ENCODE measurements around the gene ENTPD8. TPM values are rescaled to one million over a fixed set of nuclear protein-coding genes. Genes with fewer than 3 reads are reported as not detected.

ENTPD8 gene
- total RNA-seq, 1 donor from 2014 or later, result 0.34 TPM

GRCh38 chr9:137447722-137448601 is 6.8 kb upstream of the ENTPD8 start:
- DNase-seq, result no peak

GRCh38 chr9:137446851-137447471 is 5.8 kb upstream of the ENTPD8 start:
- DNase-seq, result no peak

GRCh38 chr9:137445930-137446431 is 4.8 kb upstream of the ENTPD8 start:
- no peak for DNase-seq

GRCh38 chr9:137445275-137445807 is 4.2 kb upstream of the ENTPD8 start:
- DNase-seq, result peak; percentile 87

GRCh38 chr9:137444106-137444790 is 3.1 kb upstream of the ENTPD8 start:
- DNase-seq, result no peak

- DNase-seq, result no peak
These were observed 771 bp upstream of the ENTPD8 start for GRCh38 chr9:137441935-137442321.

- no peak for DNase-seq
These were observed 1.9 kb downstream of the ENTPD8 start for GRCh38 chr9:137439158-137439714.

GRCh38 chr9:137438591-137439157 is 2.5 kb downstream of the ENTPD8 start:
- no peak for DNase-seq

GRCh38 chr9:137437691-137438590 is 3.2 kb downstream of the ENTPD8 start:
- DNase-seq, result no peak

GRCh38 chr9:137436761-137437600 is 4.2 kb downstream of the ENTPD8 start:
- no peak for DNase-seq

GRCh38 chr9:137435980-137436760 is 5.0 kb downstream of the ENTPD8 start:
- DNase-seq, result peak; percentile 82

GRCh38 chr9:137435381-137435891 is 5.7 kb downstream of the ENTPD8 start:
- no peak for DNase-seq

GRCh38 chr9:137434498-137435380 is 6.4 kb downstream of the ENTPD8 start:
- no peak for DNase-seq

- DNase-seq, result no peak
These were observed 7.2 kb downstream of the ENTPD8 start for GRCh38 chr9:137433916-137434431.

- no peak for DNase-seq
These were observed 7.7 kb downstream of the ENTPD8 start for GRCh38 chr9:137433349-137433915.

- no peak for DNase-seq
These were observed 8.3 kb downstream of the ENTPD8 start for GRCh38 chr9:137432687-137433348.

GRCh38 chr9:137431416-137431931 is 9.7 kb downstream of the ENTPD8 start:
- no peak for DNase-seq

All from dermis blood vessel endothelial cell (primary cell).